Left renal pelvis (tissue), 4 donors: ENCODE data around the gene TMPRSS6. TPM values are rescaled to one million over a fixed set of nuclear protein-coding genes. Genes with fewer than 3 reads are reported as not detected.

Experiments
- DNase-seq, 4 donors: peaks; one replicate each; pipeline ENCODE4 v3.0.0-alpha.2; 2013; ENCODE audit warnings: low read depth in 4 of 4, low spot score in 3 of 4
- polyA plus RNA-seq, 4 donors: library from polyadenylated mRNA; unstranded; fragments of 120-200 nt; gene quantifications; one replicate each; pipeline ENCODE4 v1.2.1, GENCODE V29; 2013; ENCODE audit not compliant: insufficient read length in 4 of 4

Gene TMPRSS6
- polyA plus RNA-seq, 4 donors: 0.16 to 0.50 (median 0.26) TPM

DNA sequence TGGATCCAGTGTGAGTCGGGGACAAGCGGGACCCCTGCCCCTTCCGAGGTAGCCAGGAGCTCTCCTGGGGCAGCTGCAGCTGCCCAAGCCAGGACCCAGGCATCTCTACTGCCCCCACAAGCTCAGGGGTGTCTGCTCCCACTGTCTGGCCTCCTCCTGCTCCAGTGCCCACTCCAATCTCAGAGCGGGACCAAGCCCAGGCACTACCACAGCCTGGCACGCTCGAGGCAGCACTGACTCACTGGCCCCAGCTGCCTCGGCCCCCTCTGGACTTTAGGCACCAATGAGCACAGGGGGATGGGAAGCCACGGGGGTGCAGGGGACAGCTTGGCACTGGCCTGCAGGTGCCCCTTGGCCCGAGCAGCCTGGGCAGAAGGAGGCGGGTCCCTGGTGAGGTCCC, 32.0 kb upstream of the TMPRSS6 start:
- DNase-seq: no peak

DNA sequence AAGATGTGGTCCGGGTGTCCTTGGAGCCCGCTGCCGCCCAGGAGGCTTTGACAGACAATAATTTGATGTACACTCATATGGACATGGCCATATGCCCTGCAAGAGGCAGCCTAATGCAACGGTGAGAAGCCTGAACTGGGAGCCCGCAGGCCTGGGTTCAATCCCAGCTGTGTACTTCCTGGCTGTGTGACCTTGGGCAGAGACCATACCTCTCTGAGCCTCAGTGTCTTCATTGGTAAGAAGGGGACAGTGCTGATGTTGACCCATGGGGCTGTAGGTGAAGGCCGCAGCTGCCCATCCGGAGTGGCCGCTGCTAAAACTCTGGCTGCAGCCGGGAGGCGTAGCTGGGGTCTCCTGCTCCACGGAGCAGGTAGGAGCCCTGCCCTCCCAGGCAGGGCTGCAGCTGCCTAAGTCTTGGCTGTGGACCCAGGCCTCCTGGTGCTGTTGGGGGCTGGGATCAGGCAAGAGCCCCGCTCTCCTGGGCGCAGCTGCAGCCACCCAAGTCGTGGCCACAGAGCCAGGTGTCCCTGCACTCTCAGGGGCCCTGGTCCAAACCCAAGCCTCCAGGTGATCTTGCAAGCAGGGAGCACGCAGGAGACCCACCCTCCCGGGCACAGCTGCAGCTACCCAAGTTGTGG, 31.3 kb upstream of the TMPRSS6 start:
- no peak for DNase-seq

DNA sequence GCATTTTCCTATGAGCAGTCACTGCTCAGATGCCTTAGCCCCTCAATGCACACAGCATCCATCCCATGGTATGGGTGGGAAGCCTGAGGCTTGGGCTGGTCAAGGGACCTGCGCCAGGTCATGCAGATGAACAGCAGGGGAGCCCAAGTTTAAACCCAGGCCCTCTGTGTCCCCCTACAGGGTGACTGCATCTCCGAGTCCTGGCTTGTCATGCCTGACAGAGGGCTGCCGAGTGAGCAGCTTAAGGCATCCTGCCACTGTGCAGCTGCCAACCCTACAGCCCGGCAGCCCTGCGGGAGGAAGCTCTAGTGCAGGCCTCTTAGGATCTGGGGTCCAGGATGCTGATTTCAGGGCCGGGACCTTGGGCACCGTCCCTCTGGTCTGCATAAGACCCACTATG, 30.2 kb upstream of the TMPRSS6 start:
- no peak for DNase-seq

DNA sequence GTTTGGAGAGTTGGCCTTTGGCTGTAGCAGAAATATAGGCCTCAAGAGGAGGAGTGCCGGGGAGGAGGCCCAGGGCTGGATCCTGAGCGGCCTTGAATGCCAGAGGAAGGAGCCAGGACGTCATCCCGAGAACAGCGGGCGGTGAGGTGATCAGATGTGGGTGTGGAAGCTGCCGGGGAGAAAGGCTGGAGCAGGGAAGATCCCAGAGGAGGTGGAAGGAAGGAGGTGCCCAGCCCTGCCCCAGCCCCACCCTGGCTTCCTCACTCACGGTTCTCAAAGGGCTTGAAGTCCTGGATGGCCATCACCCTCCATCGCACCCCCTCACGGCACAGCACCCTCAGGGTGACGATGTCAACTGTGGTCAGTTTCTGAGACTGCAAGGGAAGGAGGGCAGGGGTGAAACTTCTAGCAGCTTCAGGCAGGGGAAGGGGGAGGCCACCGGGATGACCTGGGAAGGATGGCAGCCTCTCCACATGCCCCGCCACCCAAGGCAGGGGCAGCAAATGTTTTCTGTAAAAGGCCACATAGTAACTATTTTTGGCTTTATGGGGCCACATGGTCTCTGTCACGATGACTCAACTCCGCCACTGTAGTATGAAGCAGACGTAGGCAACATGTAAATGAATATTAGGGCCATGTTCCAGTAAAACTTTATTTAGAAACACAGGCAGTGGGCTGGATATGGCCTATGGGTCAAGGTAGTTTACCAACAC, 29.5 kb upstream of the TMPRSS6 start:
- no peak for DNase-seq

DNA sequence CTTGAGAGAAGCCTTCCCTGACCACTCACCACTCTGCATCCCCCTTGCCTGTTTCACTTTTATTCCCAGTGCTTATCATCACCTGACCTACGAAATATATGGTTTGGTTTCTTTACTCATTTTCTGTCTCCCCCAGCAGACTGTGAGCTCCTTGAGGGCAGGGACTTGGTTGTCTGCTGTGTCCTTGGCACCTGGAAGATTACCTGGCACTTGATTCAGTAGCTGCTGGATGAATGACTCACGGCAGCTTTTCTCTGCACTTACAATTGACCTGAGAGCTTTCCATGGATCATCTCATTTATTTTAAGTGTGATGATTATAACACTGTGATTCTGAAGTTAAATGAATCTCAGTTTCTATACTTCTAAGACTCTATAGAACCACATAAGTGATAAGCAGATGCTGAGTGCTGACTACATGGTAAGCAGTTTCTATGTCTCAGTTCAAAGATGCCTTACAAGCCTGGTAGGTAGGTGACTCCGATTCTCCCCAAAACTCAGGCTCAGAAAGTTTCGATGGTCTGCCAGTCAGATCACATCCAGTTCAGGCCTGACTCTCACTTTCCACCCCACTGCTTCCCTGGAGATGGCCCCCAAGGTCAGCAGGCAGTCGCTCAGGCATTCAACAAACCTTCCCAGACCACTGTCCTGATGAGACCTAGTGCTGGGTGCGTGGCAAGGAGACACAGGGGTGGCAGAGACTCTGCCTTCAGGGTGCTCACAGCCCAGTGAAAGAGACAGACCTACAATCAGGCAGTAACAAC, 28.6 kb upstream of the TMPRSS6 start:
- DNase-seq: no peak

GRCh38 chr22:37137131-37137530, 27.6 kb upstream of the TMPRSS6 start:
- no peak for DNase-seq

- DNase-seq: no peak
Observed at GRCh38 chr22:37135023-37135422, 25.5 kb upstream of the TMPRSS6 start.

DNA sequence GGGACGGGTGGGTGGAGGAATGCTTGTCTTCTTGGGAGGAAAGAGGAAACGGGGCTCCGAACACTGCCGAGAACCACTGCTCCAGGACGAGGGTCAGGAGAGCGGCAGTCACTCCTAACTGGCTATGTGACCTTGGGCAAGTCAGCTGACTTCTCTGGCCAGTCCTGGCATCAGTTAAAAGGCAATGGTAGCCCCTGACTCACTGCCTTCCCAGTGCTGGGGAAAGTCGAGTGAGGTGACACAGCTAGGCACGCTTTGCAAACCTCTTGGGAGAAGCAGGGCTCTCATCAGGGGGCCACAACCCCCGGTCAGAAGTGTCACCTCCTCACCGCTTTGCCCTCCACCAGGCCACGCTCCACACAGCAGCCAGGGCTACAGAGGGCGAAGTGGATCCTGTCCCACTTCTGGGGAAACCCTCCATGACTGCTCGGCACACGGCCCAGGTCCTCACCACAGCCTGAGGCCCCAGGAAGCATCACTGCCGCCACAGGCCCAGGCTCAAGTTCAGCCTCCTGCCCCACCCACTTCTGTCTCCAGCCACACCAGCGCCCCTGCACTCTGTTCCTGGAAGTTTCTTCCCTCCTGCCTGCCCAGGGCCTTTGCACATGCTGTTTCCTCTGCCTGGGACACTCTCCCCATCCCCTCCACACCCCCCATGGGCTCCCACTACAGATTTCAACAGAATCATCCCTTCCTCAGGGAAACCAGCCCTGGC, 23.9 kb upstream of the TMPRSS6 start:
- DNase-seq: no peak

DNA sequence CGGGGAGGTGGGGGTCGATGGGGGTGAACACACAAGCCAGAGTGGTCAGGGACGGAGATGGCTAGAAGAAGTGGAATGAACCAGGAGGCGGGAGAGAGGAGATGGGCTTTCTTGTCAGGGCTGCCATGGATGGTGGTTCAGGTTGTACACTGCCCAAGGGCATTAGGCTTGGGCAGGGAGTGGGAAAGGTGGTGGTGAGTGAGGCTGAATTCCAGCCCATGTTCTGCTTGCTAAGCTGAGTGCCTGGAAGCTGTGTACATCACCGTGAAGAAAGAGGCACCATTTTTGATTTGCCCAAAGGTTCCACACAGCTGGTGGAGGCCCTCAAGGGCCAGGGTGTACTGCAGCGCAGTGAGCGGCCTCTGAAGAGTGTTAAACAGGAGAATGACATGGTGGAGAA, 23.3 kb upstream of the TMPRSS6 start:
- DNase-seq: no peak

DNA sequence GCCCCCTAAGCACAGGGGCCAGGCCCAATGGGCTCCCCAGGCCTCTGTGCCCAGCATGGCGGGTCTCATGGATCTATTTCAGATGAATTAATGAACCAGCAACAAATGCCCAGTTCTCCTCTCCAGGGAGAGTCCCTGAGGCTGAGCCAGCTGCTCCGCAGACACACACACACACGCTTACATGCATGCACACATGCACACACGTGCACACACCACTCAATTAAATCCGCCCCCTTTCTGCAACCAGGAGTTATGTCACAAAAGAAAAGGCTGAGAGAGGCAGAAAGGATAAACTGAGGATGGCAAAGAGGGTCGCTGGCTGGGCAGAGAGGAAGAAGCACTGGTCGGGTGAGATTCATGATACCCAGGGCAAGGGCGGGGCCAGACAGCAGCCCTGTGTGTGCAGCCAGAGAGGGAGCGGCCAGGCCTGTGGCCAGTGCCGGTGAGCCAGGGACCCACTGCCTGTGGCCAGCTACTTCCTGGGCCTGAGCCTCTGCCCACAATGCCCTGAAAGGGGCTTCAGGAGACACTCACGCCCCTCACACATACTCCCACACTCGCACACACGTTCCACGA, 20.4 kb upstream of the TMPRSS6 start:
- DNase-seq: no peak

DNA sequence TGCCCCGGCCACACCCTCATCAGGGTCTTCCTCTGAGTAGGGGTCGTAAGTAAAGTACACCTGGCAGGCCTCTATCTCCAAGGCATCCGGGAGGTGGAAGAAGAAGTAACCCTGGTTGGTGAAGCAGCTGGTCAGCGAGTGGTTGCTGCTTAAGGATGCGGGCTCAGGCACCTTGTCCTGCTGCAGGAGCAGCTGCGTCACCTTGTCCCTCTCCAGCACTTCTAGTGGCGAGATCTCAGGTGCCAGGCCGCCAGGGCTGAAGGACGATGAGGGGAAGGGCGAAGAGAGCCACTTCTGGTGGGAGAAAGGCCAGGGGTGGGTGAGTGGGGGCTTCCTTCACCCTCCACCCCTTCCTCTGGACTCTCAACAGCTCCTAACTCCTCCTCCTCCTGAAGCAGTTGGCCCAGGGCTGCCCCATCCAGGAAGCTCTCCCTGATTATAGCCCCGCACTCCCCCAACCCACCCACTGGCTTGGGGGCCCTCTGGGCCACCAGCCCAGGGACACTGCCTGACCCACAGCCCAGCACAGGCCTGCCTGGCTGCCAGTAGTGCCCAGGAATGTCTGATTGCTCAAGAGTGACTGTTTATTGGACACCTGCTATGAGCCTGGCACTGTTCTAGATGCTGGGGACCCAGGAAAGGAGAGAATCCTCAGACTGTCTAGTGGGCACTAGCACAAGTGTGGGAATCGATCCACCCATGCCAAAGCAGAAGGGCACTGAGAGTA, 19.2 kb upstream of the TMPRSS6 start:
- DNase-seq: no peak

- no peak for DNase-seq
Observed at GRCh38 chr22:37127350-37127878, 17.9 kb upstream of the TMPRSS6 start.

DNA sequence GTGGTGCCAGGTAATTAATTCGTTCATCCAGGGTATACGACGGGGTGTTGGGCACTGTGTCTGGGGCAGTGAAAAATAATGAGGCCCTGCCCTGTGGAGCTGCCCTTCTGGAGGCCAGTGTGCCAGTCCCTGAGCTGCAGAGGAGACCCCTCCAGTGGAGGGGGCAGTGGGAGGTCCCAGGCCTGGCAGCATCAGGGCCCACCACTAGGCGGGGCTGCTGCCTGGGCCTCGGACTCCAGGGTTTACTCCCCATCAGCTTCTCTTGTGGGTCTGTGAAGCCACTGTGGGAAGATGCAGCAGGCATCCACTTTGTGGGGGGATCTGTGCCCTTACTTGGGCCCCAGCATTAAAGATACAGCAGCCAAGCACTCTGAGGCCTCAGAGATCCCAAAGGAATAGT, 17.4 kb upstream of the TMPRSS6 start:
- DNase-seq: no peak

- DNase-seq: no peak
Observed at GRCh38 chr22:37126383-37126782, 16.9 kb upstream of the TMPRSS6 start.

- DNase-seq: no peak
Observed at GRCh38 chr22:37123649-37124048, 14.1 kb upstream of the TMPRSS6 start.

GRCh38 chr22:37122598-37123180, 13.2 kb upstream of the TMPRSS6 start:
- no peak for DNase-seq

GRCh38 chr22:37121887-37122591, 12.5 kb upstream of the TMPRSS6 start:
- DNase-seq: no peak

- DNase-seq: no peak
Observed at GRCh38 chr22:37120569-37121340, 11.2 kb upstream of the TMPRSS6 start.
